Frontal cortex (tissue), 4 donors: ENCODE measurements around the gene LDLRAD4. TPM values are rescaled to one million over a fixed set of nuclear protein-coding genes. Genes with fewer than 3 reads are reported as not detected.
"Not testable (repeated sequence)": the region's sequence is repeated elsewhere in the genome, so short reads cannot be mapped to it uniquely, and the experiment has no call there.

ENCODE experiments used
- DNase-seq, 2 donors: peaks; one replicate each; pipeline ENCODE4 v3.0.0; 2012; ENCODE audit warnings: low spot score in 2 of 2
- FAIRE-seq: peaks from 2 replicates; lab custom pipeline; 2012; peaks lifted over from hg19 to GRCh38; lab: Jason Lieb, UNC
- total RNA-seq: library from RNA; depleted of rRNA; stranded (reverse); fragments of >200 nt; gene quantifications from one replicate; pipeline ENCODE4 v1.2.3, GENCODE V29; 2014
- donor health status: control.
- donor health status: control.
- donor health status: control.

Gene LDLRAD4
- total RNA-seq, 1 donor from 2014 or later: 60.7 TPM

DNA sequence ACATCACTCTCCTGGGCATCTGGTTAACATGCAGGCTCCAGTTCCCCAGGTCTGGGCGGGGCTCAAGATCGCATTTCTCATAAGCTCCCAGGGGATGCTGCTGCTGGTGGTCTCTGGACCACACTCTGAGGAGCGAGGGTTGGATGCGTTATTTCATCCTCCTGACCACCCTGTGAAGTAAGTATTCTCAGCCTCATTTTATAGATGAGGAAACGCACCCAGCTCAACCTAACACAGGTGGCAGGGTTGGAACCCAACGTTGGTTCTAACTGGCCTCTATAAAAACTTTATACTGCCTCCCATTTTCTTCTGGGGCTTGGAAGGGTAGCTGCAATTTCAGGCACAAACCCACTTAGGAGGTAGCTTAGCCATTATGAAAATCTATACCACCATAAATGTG is 387.3 kb downstream of the LDLRAD4 start:
- FAIRE-seq: no peak
- no peak for DNase-seq

DNA sequence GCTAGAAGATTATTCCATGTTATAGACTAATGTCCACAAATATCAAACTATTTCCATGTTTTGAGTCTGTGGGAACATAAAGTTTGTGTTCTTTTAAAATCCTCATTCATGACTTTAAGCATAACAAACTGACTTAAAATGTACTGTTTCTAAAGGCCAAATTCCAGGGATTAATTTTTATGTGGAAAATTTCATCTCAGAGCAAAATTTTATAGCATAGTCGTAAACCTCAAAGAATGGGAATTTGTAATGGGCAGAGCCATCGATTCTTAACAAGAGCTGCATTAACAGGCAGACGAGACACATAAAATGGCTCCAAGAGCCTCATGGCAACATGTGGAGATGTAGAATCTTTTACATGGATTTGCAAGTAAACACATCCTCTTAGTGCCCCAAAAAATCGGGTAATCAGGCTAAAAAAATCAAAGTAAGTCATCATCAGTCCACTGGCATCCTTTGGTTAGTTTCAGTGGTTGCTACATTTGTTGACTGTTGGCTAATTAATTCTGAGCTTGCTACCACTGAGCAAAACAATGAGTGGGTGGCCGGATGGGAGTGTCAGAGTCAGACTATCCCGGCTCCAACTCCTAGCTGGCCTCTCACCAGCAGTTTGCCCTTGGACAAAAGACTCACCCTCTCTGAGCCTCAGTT is 388.2 kb downstream of the LDLRAD4 start:
- no peak for FAIRE-seq
- no peak for DNase-seq

DNA sequence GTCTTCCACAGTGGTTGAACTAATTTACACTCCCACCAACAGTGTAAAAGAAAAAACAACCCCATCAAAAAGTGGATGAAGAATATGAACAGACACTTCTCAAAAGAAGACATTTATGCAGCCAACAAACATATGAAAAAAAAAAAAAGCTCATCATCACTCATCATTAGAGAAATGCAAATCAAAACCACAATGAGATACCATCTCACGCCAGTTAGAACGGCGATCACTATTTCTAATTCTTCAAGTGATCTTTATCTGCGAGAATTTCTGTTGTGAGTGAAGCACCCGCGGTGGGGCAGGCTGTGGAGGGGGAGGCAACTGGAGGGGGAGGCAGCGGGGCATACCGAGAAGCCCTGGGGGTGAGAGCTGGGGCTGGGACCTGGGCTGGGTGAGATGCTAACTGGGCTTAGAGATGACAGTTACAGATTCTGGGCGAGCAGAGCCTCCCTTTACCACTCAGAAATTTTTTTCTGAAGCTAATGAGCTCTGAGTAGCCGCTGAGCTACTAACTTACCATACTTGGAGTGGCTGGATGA is 389.5 kb downstream of the LDLRAD4 start:
- not testable (repeated sequence) for DNase-seq, FAIRE-seq

DNA sequence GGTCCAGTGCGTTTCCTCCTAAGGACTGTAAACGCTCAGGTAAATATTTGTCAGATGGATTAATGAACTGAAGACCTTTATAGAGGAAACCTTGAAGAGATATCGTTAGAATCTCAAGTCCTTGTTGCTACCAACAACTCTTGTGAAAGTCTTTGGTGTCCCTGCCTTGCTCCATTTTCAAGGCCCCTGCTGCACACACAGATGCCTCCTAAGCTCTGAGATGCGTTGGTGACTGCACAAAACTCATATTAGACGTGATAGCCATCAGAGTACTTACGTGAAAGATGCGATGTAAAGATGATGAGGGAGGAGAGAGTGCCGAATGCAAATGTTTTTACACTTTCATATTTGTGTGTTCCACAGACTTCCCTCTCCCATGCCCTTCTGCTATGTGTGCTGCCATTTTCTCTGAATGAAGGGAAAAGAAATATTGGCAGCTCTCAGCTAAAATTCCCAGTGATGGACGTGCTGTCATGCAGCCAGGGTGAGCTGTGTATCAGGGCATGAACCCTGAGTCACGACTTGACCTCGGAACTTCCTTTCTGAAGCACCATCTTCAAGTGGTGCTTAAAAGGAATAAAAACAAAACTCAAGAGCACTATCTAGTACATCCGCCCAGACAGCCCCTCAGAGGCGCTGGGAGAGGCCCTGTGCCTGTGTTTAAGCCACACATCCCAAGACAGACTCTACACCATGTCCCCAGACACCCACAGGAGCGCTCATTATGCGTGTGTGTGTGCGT is 390.4 kb downstream of the LDLRAD4 start:
- no peak for FAIRE-seq
- no peak for DNase-seq

DNA sequence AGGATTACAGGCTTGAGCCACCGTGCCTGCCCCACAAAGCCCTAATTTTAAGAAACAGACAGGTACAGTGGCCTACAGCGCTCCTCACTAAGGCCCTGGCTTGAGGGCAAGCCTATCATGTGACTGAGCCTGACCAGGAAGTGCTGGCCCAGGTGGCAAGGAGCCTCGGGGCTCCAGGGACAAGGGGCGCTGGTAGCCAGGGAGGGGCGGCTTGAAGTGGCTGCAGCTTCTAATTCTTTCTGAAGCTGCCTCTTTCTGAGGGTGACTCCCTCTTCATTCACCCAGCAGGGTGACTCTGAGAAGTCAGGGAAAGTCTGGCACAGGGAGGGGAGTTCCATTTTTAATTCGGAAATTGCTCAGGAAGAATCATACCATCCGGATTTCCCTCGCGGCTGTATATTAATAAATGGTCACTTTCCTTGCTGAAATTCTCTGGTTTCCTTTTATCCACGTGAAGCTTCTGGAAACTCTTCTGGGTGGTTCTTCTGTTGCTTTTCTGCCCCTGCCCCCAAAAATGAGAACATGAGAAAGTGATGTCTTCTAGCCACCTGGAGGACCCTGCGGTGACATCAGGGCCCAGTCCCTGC is 392.1 kb downstream of the LDLRAD4 start:
- no peak for DNase-seq
- no peak for FAIRE-seq

DNA sequence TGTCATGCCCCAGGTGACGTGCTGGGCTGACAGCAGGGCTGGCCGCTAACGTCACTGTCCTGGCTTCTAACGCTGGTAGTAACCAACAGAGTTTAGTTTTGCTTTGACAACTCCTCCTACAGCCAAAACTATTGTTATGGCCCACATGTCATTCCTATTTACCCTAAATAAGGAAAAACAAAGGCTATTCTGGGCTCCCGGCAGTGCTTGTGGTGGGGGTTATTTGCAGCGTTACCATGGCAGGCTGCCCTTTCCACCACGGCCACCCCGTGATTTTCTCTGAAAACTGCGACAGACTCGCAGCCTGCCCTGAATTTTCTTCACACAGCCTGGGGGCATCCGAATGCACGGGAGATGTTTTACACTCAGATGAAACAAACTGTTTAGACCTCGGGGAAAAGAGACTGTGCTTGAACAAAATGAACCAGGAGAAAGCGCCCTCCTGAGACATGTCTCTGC is 392.6 kb downstream of the LDLRAD4 start:
- FAIRE-seq (no peak), DNase-seq (peak in 1 of 2 donors; percentile 68)

DNA sequence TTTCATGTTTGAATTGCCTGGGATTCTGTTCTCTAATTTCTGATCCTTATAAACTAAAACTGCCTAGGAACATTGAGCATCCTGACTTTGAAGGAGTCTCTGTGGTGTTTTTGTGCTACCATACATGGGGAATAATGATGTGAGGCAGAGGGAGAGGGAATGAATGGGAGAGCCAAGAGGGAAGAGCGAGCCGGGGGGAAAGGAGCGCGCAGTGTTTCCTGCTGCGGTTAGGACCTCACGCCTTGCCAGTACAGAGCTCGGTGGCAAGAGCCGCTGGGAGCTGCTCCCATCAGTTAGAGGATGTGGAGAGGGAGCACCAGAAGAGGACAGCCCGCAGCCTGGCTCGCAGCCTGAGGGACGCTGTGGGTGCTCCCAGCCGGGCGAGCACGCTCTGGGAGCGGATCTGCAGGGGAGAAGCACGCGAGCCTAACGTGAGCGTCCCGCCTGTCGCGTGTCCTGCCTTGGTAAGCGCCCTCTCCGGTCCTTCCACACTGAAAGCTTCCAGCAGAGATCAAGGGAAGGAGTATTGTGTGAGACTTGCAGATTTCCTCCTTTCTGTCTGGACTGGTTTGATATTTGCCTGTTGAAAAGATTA is 393.1 kb downstream of the LDLRAD4 start:
- FAIRE-seq (no peak), DNase-seq (no peak)

DNA sequence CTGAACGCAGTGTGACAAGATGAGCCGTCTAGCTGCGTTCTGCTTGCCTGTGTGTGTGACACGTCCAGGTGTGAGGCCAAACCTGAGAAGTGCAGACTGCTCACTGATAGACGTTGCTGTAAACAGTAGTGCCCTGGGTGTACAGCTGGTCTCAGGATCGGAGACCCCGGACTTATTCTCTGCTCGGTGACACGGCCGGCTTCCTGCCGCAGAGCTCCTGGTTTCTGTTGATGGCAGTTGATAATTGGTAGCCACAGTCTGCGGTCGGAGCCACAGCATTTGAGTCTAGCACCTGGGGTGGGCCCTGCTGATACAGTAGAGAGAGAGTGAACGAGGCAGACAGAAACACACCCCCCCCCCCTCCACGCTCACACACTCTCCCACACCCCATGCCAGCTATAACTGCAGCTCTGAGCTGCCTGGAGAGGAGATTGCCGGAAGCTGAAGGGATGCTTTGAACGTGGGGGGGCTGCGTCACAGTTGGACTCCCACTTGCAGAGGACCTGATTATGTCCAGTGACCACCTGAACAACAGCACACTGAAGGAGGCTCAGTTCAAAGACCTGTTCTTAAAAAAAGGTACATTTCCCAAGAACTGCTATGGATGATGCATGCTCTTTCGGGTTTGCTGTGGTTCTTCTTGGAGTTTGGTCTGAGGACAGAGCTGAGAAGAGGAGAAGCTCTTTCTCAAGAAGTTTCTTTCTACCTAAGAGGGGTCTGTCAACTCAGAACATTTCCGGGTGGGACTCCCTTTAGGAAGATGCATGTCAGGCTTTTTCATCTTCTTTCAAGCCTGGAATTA is 393.8 kb downstream of the LDLRAD4 start:
- DNase-seq: no peak
- no peak for FAIRE-seq

DNA sequence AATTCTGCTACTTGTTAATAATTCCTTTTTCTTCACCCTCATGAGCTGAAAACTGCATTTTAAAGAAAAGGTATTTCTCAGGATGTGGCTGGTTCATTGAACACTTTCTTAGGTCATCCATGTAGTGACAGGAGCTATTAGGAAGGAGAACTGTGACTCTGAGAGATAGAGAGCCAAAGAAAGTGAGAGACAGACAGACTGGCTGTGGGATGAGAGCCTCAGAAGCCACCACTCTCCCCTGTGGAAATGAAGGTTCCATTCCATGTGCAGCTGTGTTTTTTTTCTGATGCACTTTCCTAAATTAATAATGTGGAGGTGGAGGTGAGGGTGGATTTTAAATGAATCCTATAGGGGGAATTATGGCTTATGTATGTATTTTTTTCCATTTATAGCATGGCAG is 394.5 kb downstream of the LDLRAD4 start:
- FAIRE-seq: no peak
- DNase-seq: no peak

DNA sequence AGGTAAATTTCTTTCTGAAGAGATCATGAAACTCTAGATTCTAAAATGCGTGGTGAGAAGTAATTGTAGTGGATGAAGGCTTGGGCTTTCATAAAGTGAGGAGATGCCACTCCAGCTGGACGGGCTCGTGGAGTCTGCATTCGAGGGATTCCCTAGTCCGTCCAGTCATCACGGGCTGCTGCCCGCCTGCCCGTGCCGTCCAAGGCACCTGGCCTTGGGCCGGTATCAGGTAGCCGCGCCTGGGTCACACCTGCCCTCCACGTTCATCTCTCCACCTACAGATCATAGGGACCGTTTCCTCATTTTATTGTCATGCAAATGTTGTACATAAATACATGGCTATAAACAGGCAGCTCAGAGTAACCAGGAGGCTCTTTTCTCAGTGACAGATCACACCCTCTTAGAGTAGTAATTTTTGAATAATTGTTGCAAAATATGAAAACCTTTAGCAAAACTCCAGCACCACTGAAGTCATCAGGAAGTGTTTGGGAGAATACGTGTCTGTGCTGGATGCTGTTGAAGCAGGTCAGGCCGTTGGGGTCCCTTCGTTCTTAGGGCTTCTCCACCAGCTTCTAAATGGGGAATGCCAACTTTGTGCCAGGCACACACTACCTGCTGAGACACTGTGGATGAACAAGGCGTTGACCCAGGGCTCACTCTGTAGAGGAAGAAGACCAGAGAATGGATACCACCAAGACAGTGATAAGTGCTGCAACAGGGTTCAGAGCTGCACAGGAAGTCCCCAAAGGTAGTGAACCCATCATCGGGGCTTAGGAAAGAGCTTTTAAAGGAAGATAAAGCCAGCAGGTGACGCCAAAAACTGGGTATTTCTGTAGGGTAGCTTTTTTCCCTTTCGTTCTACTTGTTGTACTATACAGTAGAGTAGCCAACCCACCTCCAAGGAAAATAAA is 395.3 kb downstream of the LDLRAD4 start:
- FAIRE-seq (no peak), DNase-seq (no peak)

DNA sequence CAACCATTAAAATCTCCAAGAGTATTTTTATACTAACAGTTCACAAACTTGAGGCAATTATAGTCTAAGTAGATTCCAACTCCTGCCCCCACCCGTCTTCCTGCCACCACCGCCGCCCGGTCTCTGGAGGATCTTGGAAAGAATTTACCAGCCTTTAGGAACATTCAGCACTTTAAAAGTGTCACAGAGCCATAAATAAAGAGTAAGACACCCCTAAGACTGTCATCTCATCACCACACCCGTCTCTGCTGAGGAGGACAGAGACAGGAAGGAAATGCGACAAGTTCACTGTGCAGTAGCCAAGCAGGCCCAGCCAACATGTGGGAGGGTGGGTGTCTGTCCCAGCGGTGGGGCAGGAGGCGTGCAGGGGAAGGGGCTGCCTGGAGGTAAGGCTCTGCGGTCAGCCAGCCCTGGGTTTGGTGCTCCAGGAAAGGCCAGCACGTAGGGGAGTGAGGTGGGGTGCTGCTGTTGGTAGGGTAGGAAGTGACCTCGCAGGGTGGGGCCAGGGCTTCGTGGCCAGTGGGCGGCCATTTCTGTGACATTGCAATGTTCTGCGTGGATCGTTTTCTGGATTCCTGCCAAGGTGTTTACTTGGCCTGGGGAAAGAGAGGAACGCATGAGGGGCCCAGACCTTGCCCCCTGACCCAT is 396.2 kb downstream of the LDLRAD4 start:
- FAIRE-seq: no peak
- no peak for DNase-seq

DNA sequence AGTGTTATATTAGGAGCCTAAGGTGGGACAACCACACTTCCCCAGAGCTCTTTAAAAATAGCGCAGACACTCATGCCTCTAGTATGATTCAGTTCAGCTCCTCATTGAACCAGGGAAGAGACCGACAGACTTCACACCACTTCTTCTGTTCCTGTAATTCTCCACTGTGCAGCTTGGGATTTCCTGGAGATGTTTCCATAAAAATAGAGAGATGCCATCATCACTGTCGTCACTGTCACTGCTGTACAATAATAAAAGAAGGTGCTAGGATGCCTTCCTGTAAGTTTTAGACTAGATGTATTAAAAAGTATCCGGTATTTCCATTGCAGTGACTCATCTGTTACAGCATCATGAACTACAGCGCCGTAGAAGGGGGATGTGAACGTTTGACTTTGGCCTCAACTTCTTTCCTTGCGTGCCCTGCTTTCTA is 396.9 kb downstream of the LDLRAD4 start:
- no peak for FAIRE-seq

DNA sequence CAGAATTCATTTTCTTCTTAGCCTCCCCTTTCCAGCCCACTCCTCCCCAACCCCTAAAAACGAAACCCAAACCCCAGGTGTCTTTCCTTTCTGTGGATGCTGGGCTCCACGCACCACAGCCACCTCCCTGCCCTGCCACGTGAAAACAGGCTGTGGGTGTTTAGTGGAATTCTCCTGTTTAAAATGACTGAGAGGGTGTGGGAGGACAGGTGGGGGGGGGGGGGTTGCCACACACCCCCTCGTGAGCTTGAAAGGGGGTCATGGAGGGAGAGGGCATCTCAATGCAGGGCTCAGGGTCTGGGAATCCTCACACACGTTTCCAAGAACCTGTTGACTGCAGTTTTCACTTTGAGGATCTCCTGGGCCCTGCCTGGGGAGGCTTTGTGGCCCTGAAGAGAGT is 397.5 kb downstream of the LDLRAD4 start:
- DNase-seq (no peak), FAIRE-seq (no peak)

More for the DNA sequence above, 396.9 kb downstream of the LDLRAD4 start:
- no peak for DNase-seq

DNA sequence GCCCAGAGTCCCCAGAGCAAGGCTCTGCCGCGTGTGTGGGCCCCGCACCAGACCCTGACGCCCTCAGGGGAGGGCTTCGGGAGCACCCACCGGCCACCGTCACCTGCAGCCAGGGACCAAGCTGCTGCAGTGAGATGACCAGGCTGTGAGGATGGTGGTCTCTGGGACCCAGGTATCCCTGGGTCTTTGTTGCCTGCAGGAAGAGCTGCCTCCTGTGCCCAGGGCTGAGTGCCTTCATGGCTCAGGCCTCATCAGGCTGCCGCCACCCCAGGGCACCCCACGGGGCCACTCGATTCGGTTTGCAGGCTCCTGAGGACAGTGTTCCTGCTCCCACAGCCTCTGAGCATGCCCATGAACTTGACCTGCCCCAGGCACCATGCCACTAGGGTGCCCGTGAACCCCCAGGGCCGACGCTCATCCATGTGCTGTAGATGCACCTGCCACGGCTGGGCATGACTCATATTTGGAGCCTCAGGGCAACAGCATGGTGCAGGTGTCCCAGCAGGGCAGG is 398.0 kb downstream of the LDLRAD4 start:
- no peak for FAIRE-seq
- no peak for DNase-seq

DNA sequence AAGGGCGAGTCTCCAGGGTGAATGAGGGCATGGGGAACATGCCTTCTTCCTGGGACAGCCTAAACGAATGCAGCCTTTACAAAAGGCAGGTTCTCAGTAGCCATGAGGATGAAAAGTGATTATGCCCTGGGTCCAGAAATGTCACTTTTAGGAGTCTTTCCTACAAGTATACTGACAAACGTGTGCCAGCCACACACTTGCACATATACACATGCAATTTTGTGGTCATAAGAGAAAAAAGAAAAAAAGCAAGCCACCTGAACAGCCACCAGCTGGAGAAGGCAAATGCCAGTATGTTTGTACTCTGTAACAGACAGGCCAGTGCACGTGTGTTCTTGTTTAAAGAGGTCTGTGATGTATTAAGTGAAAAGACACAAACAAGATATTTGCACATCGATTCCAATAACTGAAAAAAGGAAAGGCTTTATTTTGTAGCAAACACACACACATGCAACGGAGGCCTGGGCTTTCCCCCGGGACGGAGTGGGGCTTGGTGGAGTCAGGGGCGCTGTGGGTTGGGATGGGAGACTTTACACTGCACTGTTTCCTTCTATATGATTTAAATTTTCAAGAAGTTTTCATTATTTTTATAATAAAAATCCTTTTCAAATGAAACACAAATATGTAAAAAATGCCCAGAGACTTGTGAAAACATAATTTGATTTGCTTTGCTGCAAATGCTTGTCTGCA is 399.4 kb downstream of the LDLRAD4 start:
- DNase-seq (no peak), FAIRE-seq (no peak)

DNA sequence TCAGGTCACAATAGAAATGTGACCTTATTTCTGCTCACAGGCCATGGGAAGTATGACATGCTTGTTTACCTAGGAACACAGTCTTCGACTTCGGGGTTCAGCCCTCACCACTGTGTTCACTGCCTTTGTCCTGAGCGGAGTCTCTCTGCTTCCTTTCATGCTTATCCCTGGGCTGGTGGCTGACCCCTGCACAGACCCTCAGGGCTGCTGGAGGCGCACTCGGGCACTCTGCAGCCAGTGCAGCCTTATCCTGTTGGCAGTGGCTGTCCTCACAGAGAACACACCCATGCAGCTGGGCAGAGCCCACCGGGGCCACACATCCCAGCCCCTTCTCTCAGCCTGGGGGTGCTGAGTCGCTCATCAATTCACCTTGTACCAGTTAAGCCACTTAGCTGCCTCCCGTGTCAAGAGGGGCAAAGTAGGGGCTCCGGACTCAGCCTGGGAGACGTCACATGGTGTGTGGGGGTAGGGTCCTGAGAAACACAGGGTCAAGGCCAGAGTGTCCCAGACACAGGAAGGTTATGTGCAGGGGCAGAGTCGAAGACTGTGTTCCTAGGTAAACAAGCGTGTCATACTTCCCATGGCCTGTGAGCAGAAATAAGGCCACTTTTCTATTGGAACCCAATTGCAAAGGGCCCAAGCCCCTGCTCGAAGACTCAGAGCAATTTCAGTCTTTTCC is 400.3 kb downstream of the LDLRAD4 start:
- FAIRE-seq: no peak
- DNase-seq: no peak
